Stimulated activated CD4-positive, alpha-beta T cell treated with anti-CD3 and anti-CD28 coated beads, Interleukin-15, amount 100 ng/mL, for 24 hours (primary cell): ENCODE data around the gene TRDN.
"Not testable (repeated sequence)": the region's sequence is repeated elsewhere in the genome, so short reads cannot be mapped to it uniquely, and the experiment has no call there.

Experiments used
- DNase-seq: peaks from one replicate; pipeline ENCODE4 v3.0.0-alpha.2; 2020

The TRDN gene

GRCh38 chr6:123629258-123629941, 7.3 kb downstream of the TRDN start:
- no peak for DNase-seq

- DNase-seq = no peak
These were observed 11.1 kb downstream of the TRDN start for GRCh38 chr6:123625696-123626095.

- DNase-seq = no peak
These were observed 14.0 kb downstream of the TRDN start for GRCh38 chr6:123622780-123623179.

GRCh38 chr6:123619156-123619555, 17.6 kb downstream of the TRDN start:
- no peak for DNase-seq

- no peak for DNase-seq
These were observed 19.8 kb downstream of the TRDN start for GRCh38 chr6:123616942-123617341.

- no peak for DNase-seq
These were observed 20.7 kb downstream of the TRDN start for GRCh38 chr6:123616016-123616415.

- DNase-seq = no peak
These were observed 26.0 kb downstream of the TRDN start for GRCh38 chr6:123610779-123611178.

GRCh38 chr6:123604067-123604466, 32.7 kb downstream of the TRDN start:
- no peak for DNase-seq

- DNase-seq = no peak
These were observed 38.7 kb downstream of the TRDN start for GRCh38 chr6:123598011-123598410.

GRCh38 chr6:123594776-123595175, 42.0 kb downstream of the TRDN start:
- DNase-seq = no peak

GRCh38 chr6:123592426-123592825, 44.3 kb downstream of the TRDN start:
- no peak for DNase-seq

- no peak for DNase-seq
These were observed 46.8 kb downstream of the TRDN start for GRCh38 chr6:123589973-123590372.

- DNase-seq = no peak
These were observed 47.4 kb downstream of the TRDN start for GRCh38 chr6:123589317-123589716.

- DNase-seq = no peak
These were observed 48.2 kb downstream of the TRDN start for GRCh38 chr6:123588546-123588895.

- no peak for DNase-seq
These were observed 48.8 kb downstream of the TRDN start for GRCh38 chr6:123587838-123588545.

- not testable (repeated sequence) for DNase-seq
These were observed 49.3 kb downstream of the TRDN start for GRCh38 chr6:123587407-123587806.

- no peak for DNase-seq
These were observed 56.4 kb downstream of the TRDN start for GRCh38 chr6:123580331-123580730.

- no peak for DNase-seq
These were observed 61.6 kb downstream of the TRDN start for GRCh38 chr6:123575188-123575587.

GRCh38 chr6:123570813-123571684, 65.7 kb downstream of the TRDN start:
- no peak for DNase-seq

GRCh38 chr6:123569575-123569974, 67.2 kb downstream of the TRDN start:
- no peak for DNase-seq

- no peak for DNase-seq
These were observed 71.2 kb downstream of the TRDN start for GRCh38 chr6:123565529-123565928.

- DNase-seq = no peak
These were observed 72.4 kb downstream of the TRDN start for GRCh38 chr6:123564361-123564760.

GRCh38 chr6:123562677-123563076, 74.1 kb downstream of the TRDN start:
- DNase-seq = no peak

- no peak for DNase-seq
These were observed 74.5 kb downstream of the TRDN start for GRCh38 chr6:123562264-123562663.
